Limb (tissue), 2 donors: ENCODE results near the gene ASNSD1.
"Not testable (repeated sequence)": the region's sequence is repeated elsewhere in the genome, so short reads cannot be mapped to it uniquely, and the experiment has no call there.

Experiments
- DNase-seq, 2 donors: peaks; one replicate each; pipeline ENCODE4 v3.0.0-alpha.2; 2016; ENCODE audit errors: extremely low spot score in 2 of 2

The ASNSD1 gene

GRCh38 chr2:189646521-189646920 lies 14.7 kb upstream of the ASNSD1 start:
- DNase-seq, result no peak

- no peak for DNase-seq
Measured at GRCh38 chr2:189648846-189649509, 12.3 kb upstream of the ASNSD1 start.

- DNase-seq, result no peak
Measured at GRCh38 chr2:189651284-189651683, 10.0 kb upstream of the ASNSD1 start.

GRCh38 chr2:189653464-189653863 lies 7.8 kb upstream of the ASNSD1 start:
- not testable (repeated sequence) for DNase-seq

- DNase-seq, result no peak
Measured at GRCh38 chr2:189654641-189655040, 6.6 kb upstream of the ASNSD1 start.

- DNase-seq, result no peak
Measured at GRCh38 chr2:189657867-189658266, 3.4 kb upstream of the ASNSD1 start.

GRCh38 chr2:189658306-189659212 lies 2.7 kb upstream of the ASNSD1 start:
- DNase-seq, result no peak

- no peak for DNase-seq
Measured at GRCh38 chr2:189659734-189660133, 1.5 kb upstream of the ASNSD1 start.

- no peak for DNase-seq
Measured at GRCh38 chr2:189660803-189661147, 484 bp upstream of the ASNSD1 start.

- DNase-seq, result no peak
Measured at GRCh38 chr2:189661957-189662321, 680 bp downstream of the ASNSD1 start.

GRCh38 chr2:189662669-189663226 lies 1.5 kb downstream of the ASNSD1 start:
- DNase-seq, result no peak

- DNase-seq, result not testable (repeated sequence)
Measured at GRCh38 chr2:189663319-189663718, 2.1 kb downstream of the ASNSD1 start.

GRCh38 chr2:189669913-189670312 lies 8.7 kb downstream of the ASNSD1 start:
- DNase-seq, result no peak

GRCh38 chr2:189673661-189674373 lies 12.6 kb downstream of the ASNSD1 start:
- no peak for DNase-seq

GRCh38 chr2:189674374-189675112 lies 13.3 kb downstream of the ASNSD1 start, which contains the start of gene ANKAR:
TSS of gene ANKAR (plus strand) at chr2:189674670. CDS start at chr2:189676491, 1,821 bp downstream.
- DNase-seq, result peak; percentile 79 to 92

- no peak for DNase-seq
Measured at GRCh38 chr2:189676471-189676870, 15.2 kb downstream of the ASNSD1 start.

- no peak for DNase-seq
Measured at GRCh38 chr2:189679226-189679625, 18.0 kb downstream of the ASNSD1 start.

GRCh38 chr2:189681203-189681602 lies 19.9 kb downstream of the ASNSD1 start:
- no peak for DNase-seq

GRCh38 chr2:189681903-189682302 lies 20.6 kb downstream of the ASNSD1 start:
- DNase-seq, result no peak

GRCh38 chr2:189683348-189683747 lies 22.1 kb downstream of the ASNSD1 start:
- no peak for DNase-seq

- no peak for DNase-seq
Measured at GRCh38 chr2:189684811-189685210, 23.6 kb downstream of the ASNSD1 start.
